Measurements from ENCODE around the gene BGN.

The BGN gene

GRCh38 chrX:153462291-153462690 lies 32.5 kb upstream of the BGN start:
- Histone ChIP-seq H3K9ac (ENCODE audit: low read length) (no peak overlapping the region), H2AFZ (ENCODE audit: low read depth, low read length) (no peak overlapping the region), H3K4me2 (ENCODE audit: low read length) (no peak overlapping the region), H3K27me3 (ENCODE audit: low read depth, low read length) (no peaks in the 10 kb centered on the region), H4K20me1 (ENCODE audit: insufficient read depth, low read length) (no peaks in the 10 kb centered on the region), H3K27ac (ENCODE audit: low read length) (no peak overlapping the region), H3K36me3 (replicated peaks; ENCODE audit: low read depth, low read length) (peaks cover 3% of the 10 kb centered on the region), H3K4me1 (ENCODE audit: low read length) (no peaks in the 10 kb centered on the region), H3K9me3 (ENCODE audit: insufficient read depth, low read length) (no peaks in the 10 kb centered on the region), H3K79me2 (ENCODE audit: low read length) (peaks cover 17% of the 10 kb centered on the region), H3K4me3 (ENCODE audit: low read length) (no peak overlapping the region)
- no peak for TF ChIP-seq EZH2phosphoT487 (IDR thresholded peaks at IDR 0.05; ENCODE audit: low read depth)
- TF ChIP-seq, protein P1, sequence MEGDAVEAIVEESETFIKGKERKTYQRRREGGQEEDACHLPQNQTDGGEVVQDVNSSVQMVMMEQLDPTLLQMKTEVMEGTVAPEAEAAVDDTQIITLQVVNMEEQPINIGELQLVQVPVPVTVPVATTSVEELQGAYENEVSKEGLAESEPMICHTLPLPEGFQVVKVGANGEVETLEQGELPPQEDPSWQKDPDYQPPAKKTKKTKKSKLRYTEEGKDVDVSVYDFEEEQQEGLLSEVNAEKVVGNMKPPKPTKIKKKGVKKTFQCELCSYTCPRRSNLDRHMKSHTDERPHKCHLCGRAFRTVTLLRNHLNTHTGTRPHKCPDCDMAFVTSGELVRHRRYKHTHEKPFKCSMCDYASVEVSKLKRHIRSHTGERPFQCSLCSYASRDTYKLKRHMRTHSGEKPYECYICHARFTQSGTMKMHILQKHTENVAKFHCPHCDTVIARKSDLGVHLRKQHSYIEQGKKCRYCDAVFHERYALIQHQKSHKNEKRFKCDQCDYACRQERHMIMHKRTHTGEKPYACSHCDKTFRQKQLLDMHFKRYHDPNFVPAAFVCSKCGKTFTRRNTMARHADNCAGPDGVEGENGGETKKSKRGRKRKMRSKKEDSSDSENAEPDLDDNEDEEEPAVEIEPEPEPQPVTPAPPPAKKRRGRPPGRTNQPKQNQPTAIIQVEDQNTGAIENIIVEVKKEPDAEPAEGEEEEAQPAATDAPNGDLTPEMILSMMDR (IDR thresholded peaks at IDR 0.05; ENCODE audit: low read depth, low read length) = no peak

DNA sequence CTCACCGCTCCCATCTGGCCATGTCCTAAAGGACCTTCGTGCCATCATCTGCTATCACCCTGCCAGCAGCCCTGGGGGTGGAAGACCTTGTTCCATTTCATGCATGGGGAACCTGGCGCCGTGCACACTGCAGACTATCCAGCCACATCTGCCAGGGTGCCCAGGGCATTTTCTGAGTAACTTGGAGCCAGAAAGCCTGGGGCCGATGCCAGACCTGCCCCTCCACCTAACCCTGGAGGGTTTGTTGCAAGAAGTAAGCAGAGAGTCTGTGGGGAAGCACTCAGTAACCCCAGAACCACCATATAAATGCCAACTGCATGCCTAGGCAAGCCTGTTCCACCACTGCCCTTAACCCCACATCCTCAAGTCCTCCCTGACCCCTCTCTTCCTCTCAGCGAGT lies 31.7 kb upstream of the BGN start:
- Histone ChIP-seq H3K36me3 (replicated peaks; ENCODE audit: low read depth, low read length) (peaks cover 3% of the 10 kb centered on the region), H3K4me3 (ENCODE audit: low read length) (no peak overlapping the region)

DNA sequence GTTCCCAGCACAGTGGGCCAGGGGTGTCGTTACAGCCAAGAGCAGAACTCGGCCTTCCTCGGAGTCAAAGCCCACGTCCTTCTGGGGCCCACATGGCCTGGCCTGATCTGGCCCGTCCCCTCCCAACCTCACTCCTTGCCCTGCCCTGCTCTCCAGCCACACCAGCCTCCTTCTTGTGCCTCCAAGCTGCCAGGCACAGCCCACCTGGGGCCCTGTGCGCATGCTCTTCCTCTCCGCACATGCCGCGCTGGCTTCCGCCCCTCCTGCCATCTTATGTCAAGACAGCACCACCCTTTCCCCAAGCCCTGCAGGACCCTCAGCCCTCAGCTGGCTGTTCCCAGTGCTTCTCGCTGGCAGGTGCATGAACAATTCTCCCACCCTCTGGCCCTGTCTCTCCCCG lies 31.2 kb upstream of the BGN start:
- Histone ChIP-seq H3K27me3 (ENCODE audit: low read depth, low read length) (no peaks in the 10 kb centered on the region), H3K4me3 (ENCODE audit: low read length) (no peak overlapping the region), H3K4me1 (ENCODE audit: low read length) (no peaks in the 10 kb centered on the region), H3K36me3 (replicated peaks; ENCODE audit: low read depth, low read length) (peaks cover 3% of the 10 kb centered on the region), H2AFZ (ENCODE audit: low read depth, low read length) (no peak overlapping the region), H3K9me3 (ENCODE audit: insufficient read depth, low read length) (no peaks in the 10 kb centered on the region), H3K79me2 (ENCODE audit: low read length) (peaks cover 29% of the 10 kb centered on the region), H3K27ac (ENCODE audit: low read length) (no peak overlapping the region), H4K20me1 (ENCODE audit: insufficient read depth, low read length) (no peaks in the 10 kb centered on the region), H3K4me2 (ENCODE audit: low read length) (no peak overlapping the region), H3K9ac (ENCODE audit: low read length) (no peak overlapping the region)
- TF ChIP-seq EZH2phosphoT487 (IDR thresholded peaks at IDR 0.05; ENCODE audit: low read depth) = no peak
- TF ChIP-seq, protein P1 (IDR thresholded peaks at IDR 0.05; ENCODE audit: low read depth, low read length) = no peak

More for the DNA sequence above, 31.7 kb upstream of the BGN start:
- H3K79me2 ChIP-seq (ENCODE audit: low read length) = peaks cover 24% of the 10 kb centered on the region
- H3K9me3 ChIP-seq (ENCODE audit: insufficient read depth, low read length) = no peaks in the 10 kb centered on the region
- TF ChIP-seq, protein P1 (IDR thresholded peaks at IDR 0.05; ENCODE audit: low read depth, low read length) = no peak
- no peak for TF ChIP-seq EZH2phosphoT487 (IDR thresholded peaks at IDR 0.05; ENCODE audit: low read depth)
- H3K9ac ChIP-seq (ENCODE audit: low read length) = no peak overlapping the region
- no peaks in the 10 kb centered on the region for H3K27me3 ChIP-seq (ENCODE audit: low read depth, low read length)
- no peaks in the 10 kb centered on the region for H4K20me1 ChIP-seq (ENCODE audit: insufficient read depth, low read length)
- no peak overlapping the region for H3K27ac ChIP-seq (ENCODE audit: low read length)
- no peak overlapping the region for H2AFZ ChIP-seq (ENCODE audit: low read depth, low read length)
- H3K4me2 ChIP-seq (ENCODE audit: low read length) = no peak overlapping the region
- H3K4me1 ChIP-seq (ENCODE audit: low read length) = no peaks in the 10 kb centered on the region

DNA sequence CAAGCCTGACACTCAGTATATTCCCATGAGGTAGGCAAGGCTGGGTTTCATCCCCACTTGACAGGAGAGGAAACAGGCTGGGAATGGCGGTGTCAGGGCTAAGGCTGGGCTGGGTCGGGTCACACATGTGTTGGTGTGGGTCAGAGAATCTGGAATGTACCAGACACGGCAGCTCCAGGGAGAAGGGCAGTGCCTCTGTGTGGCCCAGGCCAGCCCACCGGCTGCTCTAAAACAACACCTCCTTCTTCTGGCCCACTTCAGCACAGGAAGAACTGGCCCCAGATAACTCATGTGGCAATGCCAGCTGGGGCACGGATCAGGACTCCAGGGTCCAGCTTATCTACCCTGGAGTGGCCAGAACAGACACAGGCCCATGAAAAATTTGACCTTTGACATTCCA lies 30.7 kb upstream of the BGN start:
- H3K27ac ChIP-seq (ENCODE audit: low read length) = no peak overlapping the region
- H4K20me1 ChIP-seq (ENCODE audit: insufficient read depth, low read length) = no peaks in the 10 kb centered on the region
- no peak overlapping the region for H3K9ac ChIP-seq (ENCODE audit: low read length)
- no peak overlapping the region for H3K4me3 ChIP-seq (ENCODE audit: low read length)
- H3K36me3 ChIP-seq (replicated peaks; ENCODE audit: low read depth, low read length) = peaks cover 3% of the 10 kb centered on the region
- H3K27me3 ChIP-seq (ENCODE audit: low read depth, low read length) = no peaks in the 10 kb centered on the region
- TF ChIP-seq, protein P1 (IDR thresholded peaks at IDR 0.05; ENCODE audit: low read depth, low read length) = no peak
- no peak for TF ChIP-seq EZH2phosphoT487 (IDR thresholded peaks at IDR 0.05; ENCODE audit: low read depth)
- H3K9me3 ChIP-seq (ENCODE audit: insufficient read depth, low read length) = no peaks in the 10 kb centered on the region
- H3K4me2 ChIP-seq (ENCODE audit: low read length) = no peak overlapping the region
- peaks cover 35% of the 10 kb centered on the region for H3K79me2 ChIP-seq (ENCODE audit: low read length)
- no peaks in the 10 kb centered on the region; the same call in 1 of the 2 replicates for H3K4me1 ChIP-seq (ENCODE audit: low read length)
- H2AFZ ChIP-seq (ENCODE audit: low read depth, low read length) = no peak overlapping the region
